CD8-positive, alpha-beta memory T cell (primary cell): ENCODE data around the gene SLC16A8. TPM values are rescaled to one million over a fixed set of nuclear protein-coding genes. Genes with fewer than 3 reads are reported as not detected.

Experiments
- polyA plus RNA-seq: library from polyadenylated mRNA; unstranded; fragments of 300-500 nt; fragmentation: Illumina TruSeq; gene quantifications from one replicate; pipeline ENCODE4 v1.2.3, GENCODE V29; 2021
- total RNA-seq, 2 experiments: library from RNA; stranded (reverse); gene quantifications; one replicate each; pipeline ENCODE4 v1.2.3, GENCODE V29; 2021

Gene SLC16A8
- total and polyA plus RNA-seq, 3 experiments from 2014 or later = 0.35 TPM; not detected in 2

Other genes starting within 250 kb of the SLC16A8 start
- 10 to 100 TPM; 27.6 to 28.7 TPM for gene ANKRD54, start 239.8 kb downstream of the SLC16A8 start, total RNA-seq
- gene ANKRD54, start 239.8 kb downstream of the SLC16A8 start, polyA plus RNA-seq = 11.9 TPM
- gene EIF3L, start 234.8 kb downstream of the SLC16A8 start, total RNA-seq = 100 to 1,000 TPM; 549 to 556 TPM
- 266 TPM for gene EIF3L, start 234.8 kb downstream of the SLC16A8 start, polyA plus RNA-seq
- 10 to 100 TPM; 25.4 to 25.8 TPM for gene MICALL1, start 177.9 kb downstream of the SLC16A8 start, total RNA-seq
- 7.2 TPM for gene MICALL1, start 177.9 kb downstream of the SLC16A8 start, polyA plus RNA-seq
- gene C22orf23, start 130.6 kb downstream of the SLC16A8 start, total RNA-seq = under 1 TPM; 0.29 to 0.37 TPM
- gene C22orf23, start 130.6 kb downstream of the SLC16A8 start, polyA plus RNA-seq = not detected
- gene POLR2F, start 130.5 kb downstream of the SLC16A8 start, total RNA-seq = 100 to 1,000 TPM; 140 to 148 TPM
- 167 TPM for gene POLR2F, start 130.5 kb downstream of the SLC16A8 start, polyA plus RNA-seq
- gene SOX10, start 99.6 kb downstream of the SLC16A8 start, total RNA-seq = not detected
- gene SOX10, start 99.6 kb downstream of the SLC16A8 start, polyA plus RNA-seq = not detected
- 10 to 100 TPM; 21.0 to 22.5 TPM for gene PICK1, start 26.8 kb downstream of the SLC16A8 start, total RNA-seq
- gene PICK1, start 26.8 kb downstream of the SLC16A8 start, polyA plus RNA-seq = 9.4 TPM
- gene BAIAP2L2, start 26.5 kb upstream of the SLC16A8 start, total RNA-seq = under 1 TPM; 0.53 to 0.58 TPM
- gene BAIAP2L2, start 26.5 kb upstream of the SLC16A8 start, polyA plus RNA-seq = not detected
- 10 to 100 TPM; 33.0 to 34.1 TPM for gene PLA2G6, start 97.6 kb upstream of the SLC16A8 start, total RNA-seq
- 5.6 TPM for gene PLA2G6, start 97.6 kb upstream of the SLC16A8 start, polyA plus RNA-seq
- 1 to 10 TPM; 7.4 to 7.8 TPM for gene MAFF, start 117.8 kb upstream of the SLC16A8 start, total RNA-seq
- gene MAFF, start 117.8 kb upstream of the SLC16A8 start, polyA plus RNA-seq = 4.6 TPM
- gene TMEM184B, start 188.8 kb upstream of the SLC16A8 start, total RNA-seq = 10 to 100 TPM; 29.0 to 31.7 TPM
- gene TMEM184B, start 188.8 kb upstream of the SLC16A8 start, polyA plus RNA-seq = 23.4 TPM
- 100 to 1,000 TPM; 102 to 105 TPM for gene CSNK1E, start 233.2 kb upstream of the SLC16A8 start, total RNA-seq
- 14.1 TPM for gene CSNK1E, start 233.2 kb upstream of the SLC16A8 start, polyA plus RNA-seq